ENCODE results near the gene GNAS-AS1.

Gene GNAS-AS1

DNA sequence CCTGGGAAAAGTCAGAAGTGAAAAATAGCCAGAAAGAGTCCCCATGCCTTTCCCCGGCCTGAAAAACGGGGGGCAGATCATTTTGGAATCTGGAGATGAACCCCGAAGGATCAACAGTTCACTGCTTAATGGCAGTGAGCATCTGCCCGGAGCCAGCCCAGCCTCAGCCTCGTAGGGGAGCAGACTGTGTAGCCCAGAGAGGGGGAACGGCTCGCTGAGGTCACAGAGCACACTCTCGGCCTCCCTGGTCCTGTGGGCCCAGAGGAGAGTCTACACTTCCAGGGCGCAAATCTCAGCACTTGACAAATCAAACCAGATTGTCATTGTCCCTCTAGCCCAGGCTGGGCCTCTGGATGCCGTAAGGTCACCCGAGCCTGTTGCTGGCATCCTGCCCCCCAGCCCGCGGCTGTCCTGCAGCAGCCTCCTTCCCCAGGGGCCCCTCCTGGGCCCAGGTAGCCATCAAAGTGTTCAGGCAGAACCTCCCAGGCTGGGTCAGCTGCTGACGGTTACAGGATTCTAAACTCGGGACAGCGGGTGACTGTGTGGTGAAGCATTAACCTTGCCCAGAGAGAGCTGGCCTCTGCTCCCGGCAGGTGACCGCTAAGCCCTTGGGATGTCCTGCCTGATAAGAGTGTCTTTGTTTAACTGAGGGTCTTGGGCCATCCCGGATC lies 56.1 kb downstream of the GNAS-AS1 start:
- H3K27ac ChIP-seq (replicated peaks): no peak overlapping the region
- no peak overlapping the region for H3K4me3 ChIP-seq (replicated peaks; ENCODE audit: insufficient read depth, low read length)
- TF ChIP-seq GABPA (IDR thresholded peaks at IDR 0.05; ENCODE audit: low read depth) (no peak), SPI1 (IDR thresholded peaks at IDR 0.05; ENCODE audit: borderline replicate concordance, low read depth) (no peak), POLR2AphosphoS5 (IDR thresholded peaks at IDR 0.05; ENCODE audit: low read depth) (no peak)
- TF ChIP-seq, protein P1, sequence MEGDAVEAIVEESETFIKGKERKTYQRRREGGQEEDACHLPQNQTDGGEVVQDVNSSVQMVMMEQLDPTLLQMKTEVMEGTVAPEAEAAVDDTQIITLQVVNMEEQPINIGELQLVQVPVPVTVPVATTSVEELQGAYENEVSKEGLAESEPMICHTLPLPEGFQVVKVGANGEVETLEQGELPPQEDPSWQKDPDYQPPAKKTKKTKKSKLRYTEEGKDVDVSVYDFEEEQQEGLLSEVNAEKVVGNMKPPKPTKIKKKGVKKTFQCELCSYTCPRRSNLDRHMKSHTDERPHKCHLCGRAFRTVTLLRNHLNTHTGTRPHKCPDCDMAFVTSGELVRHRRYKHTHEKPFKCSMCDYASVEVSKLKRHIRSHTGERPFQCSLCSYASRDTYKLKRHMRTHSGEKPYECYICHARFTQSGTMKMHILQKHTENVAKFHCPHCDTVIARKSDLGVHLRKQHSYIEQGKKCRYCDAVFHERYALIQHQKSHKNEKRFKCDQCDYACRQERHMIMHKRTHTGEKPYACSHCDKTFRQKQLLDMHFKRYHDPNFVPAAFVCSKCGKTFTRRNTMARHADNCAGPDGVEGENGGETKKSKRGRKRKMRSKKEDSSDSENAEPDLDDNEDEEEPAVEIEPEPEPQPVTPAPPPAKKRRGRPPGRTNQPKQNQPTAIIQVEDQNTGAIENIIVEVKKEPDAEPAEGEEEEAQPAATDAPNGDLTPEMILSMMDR (IDR thresholded peaks at IDR 0.05; ENCODE audit: insufficient read depth, low read length): no peak
- TF ChIP-seq, protein P2, sequence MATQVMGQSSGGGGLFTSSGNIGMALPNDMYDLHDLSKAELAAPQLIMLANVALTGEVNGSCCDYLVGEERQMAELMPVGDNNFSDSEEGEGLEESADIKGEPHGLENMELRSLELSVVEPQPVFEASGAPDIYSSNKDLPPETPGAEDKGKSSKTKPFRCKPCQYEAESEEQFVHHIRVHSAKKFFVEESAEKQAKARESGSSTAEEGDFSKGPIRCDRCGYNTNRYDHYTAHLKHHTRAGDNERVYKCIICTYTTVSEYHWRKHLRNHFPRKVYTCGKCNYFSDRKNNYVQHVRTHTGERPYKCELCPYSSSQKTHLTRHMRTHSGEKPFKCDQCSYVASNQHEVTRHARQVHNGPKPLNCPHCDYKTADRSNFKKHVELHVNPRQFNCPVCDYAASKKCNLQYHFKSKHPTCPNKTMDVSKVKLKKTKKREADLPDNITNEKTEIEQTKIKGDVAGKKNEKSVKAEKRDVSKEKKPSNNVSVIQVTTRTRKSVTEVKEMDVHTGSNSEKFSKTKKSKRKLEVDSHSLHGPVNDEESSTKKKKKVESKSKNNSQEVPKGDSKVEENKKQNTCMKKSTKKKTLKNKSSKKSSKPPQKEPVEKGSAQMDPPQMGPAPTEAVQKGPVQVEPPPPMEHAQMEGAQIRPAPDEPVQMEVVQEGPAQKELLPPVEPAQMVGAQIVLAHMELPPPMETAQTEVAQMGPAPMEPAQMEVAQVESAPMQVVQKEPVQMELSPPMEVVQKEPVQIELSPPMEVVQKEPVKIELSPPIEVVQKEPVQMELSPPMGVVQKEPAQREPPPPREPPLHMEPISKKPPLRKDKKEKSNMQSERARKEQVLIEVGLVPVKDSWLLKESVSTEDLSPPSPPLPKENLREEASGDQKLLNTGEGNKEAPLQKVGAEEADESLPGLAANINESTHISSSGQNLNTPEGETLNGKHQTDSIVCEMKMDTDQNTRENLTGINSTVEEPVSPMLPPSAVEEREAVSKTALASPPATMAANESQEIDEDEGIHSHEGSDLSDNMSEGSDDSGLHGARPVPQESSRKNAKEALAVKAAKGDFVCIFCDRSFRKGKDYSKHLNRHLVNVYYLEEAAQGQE (IDR thresholded peaks at IDR 0.05; ENCODE audit: insufficient replicate concordance, low read depth): no peak
- no peak for DNase-seq (ENCODE audit: low read depth in 1 of 2, low spot score in 1 of 2)
- peaks cover 2% of the 10 kb centered on the region for H3K27me3 ChIP-seq (ENCODE audit: insufficient read depth, poor library complexity, severe bottlenecking)

DNA sequence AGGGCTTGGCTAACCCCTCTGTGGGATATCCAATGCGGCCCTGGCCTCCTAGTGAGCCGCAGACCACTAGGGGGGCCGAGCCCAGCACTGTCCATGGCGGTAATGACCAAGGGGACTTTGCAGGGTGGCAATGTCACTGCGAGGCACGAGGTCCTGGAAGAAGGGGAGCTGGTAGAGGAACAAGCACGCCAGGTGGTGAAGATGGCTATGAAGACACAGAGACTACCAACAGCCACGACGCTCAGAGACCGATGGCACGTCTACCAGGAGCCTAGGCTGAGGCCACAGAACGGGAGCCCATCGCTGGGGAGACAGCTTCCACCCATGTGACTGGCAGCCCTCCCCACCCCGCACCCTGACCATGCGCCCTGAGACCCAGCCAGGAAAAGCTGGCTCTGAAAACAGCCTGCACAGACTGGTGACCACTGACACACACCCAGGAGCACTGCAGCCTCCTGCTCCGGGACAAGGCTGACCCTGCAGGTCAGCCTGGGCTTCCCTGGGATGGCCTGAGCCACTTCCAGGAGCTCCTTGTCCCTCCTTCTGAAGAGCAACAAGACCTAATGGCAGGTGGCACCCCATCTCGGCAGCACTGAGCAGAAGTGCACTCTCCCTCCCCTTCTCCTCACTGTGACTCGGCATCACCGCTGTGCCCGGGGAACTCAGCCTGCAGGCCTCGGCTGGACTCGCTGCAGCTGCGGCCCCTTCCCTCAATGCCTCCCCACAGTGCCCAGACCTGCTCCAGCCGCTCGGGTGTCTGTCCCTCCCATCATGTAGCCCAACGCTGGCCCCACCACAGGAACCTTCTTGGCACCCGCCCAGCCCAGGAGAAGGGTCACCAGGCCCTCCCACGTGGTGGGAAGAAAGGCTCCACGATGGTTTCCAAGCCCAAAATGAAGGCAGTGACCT lies 56.9 kb downstream of the GNAS-AS1 start:
- Histone ChIP-seq H3K4me3 (replicated peaks; ENCODE audit: insufficient read depth, low read length) (no peak overlapping the region), H3K27me3 (ENCODE audit: insufficient read depth, poor library complexity, severe bottlenecking) (peaks cover 2% of the 10 kb centered on the region), H3K27ac (replicated peaks) (no peak overlapping the region)
- DNase-seq (ENCODE audit: low read depth in 1 of 2, low spot score in 1 of 2): no peak
- TF ChIP-seq, protein P2 (IDR thresholded peaks at IDR 0.05; ENCODE audit: insufficient replicate concordance, low read depth): no peak
- TF ChIP-seq SPI1 (IDR thresholded peaks at IDR 0.05; ENCODE audit: borderline replicate concordance, low read depth) (no peak), GABPA (IDR thresholded peaks at IDR 0.05; ENCODE audit: low read depth) (no peak), POLR2AphosphoS5 (IDR thresholded peaks at IDR 0.05; ENCODE audit: low read depth) (no peak)
- TF ChIP-seq, protein P1 (IDR thresholded peaks at IDR 0.05; ENCODE audit: insufficient read depth, low read length): no peak

DNA sequence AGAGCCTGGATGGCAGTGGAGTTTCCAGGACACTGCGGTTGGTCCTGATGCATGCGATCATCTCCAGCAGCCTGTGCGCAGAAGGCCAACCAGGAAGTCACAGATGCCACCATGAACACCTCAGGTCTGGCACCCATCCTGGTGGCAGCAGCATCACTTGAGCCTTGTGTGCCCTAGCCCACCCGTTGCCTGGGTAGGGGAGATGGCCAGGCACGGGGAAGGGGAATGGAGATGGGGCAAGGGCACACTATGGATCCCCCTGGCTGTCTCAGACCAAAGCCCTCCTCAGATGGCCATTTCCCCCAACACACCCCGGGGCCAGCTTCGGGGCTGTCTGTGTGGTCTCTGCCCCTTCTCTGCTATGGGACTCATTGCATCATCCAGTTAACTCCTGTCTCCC lies 58.3 kb downstream of the GNAS-AS1 start:
- H3K27ac ChIP-seq (replicated peaks): no peak overlapping the region
- peaks cover 2% of the 10 kb centered on the region for H3K27me3 ChIP-seq (ENCODE audit: insufficient read depth, poor library complexity, severe bottlenecking)
- no peak overlapping the region for H3K4me3 ChIP-seq (replicated peaks; ENCODE audit: insufficient read depth, low read length)
- TF ChIP-seq POLR2AphosphoS5 (IDR thresholded peaks at IDR 0.05; ENCODE audit: low read depth) (no peak), GABPA (IDR thresholded peaks at IDR 0.05; ENCODE audit: low read depth) (no peak)
- TF ChIP-seq, protein P1 (IDR thresholded peaks at IDR 0.05; ENCODE audit: insufficient read depth, low read length): no peak
- no peak for DNase-seq (ENCODE audit: low read depth in 1 of 2, low spot score in 1 of 2)
